Measurements from ENCODE around the gene ANAPC2. TPM values are rescaled to one million over a fixed set of nuclear protein-coding genes. Genes with fewer than 3 reads are reported as not detected.

ANAPC2 gene
- polyA plus RNA-seq, 4 donors: 37.1 to 50.4 (median 40.9) TPM

DNA sequence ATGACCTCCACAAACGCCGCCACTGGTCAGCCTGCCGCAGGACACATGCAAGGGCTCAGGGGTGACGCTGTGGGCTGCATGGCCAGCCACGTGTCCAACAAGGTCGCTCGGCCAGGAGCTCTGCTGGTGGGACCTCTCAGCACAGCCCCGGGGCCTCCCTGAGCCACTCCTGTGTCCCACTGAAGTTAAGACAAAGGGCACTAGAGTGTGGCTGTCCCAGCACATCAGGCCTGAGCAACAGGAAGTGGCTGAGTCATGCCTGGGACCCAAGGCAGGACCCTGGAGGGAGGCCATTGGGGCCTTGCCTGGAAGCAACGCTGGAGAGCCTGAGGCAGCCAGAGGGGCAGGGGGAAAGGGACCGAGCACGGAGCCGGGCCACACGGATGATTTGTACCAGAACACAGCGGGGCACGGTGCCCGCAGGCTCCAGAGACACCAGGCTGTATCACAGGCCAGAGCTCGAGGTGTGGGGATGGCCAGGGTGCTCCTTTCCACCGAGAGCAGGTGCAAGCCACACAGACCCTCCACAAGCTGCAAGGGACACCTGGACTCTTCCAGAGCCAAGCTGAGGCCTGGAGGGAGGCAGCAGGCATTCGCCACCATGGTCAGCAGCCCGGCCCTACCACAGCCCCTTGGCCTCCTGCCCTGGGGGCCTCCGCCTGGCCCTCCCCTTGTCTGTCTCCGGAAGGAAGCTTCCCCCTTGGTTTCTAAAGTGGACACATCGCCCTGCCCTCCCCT is 10.0 kb downstream of the ANAPC2 start:
- DNase-seq (ENCODE audit: low read depth in 4 of 4, low spot score in 3 of 4): no peak

DNA sequence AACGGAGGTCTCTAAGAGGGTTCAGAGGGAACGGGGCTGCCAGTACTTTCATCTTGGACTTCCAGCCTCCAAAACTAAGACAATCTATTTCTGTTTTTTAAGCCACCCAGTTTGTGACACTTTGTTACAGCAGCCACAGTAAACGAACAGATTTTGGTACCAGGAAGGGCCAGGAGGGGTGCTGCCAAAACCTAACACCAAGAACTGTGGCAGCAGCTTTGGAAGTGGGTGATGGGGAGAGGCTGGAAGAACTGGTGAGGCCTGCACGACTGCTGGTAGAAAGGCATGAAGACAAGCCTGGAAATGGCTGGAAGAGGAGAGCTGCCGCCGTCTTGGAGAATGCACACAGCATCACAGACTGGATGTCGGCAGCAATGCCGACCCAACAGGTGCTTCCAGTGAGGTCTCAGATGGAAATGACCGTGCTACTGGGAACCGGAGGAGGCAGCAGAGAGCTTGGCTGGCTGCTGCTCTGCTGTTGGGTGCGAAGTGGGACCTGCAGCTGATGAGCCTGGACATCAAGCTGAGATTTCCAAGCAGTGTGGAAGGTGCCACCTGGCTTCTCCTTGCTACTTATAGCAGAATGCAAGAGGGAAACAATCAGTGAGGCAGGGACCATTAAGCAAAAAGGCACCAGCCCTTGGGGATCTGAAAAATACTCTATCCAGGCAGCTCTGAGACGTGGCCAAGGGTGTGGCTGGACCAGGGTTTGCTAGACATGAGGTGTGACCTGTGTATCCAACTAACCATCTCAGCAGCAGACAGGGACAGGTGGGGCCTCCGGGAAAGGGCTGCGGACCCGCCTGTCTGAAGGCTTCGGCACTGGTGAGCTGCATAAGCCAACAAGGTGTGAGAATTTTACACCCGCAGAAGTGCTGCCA is 11.8 kb downstream of the ANAPC2 start:
- DNase-seq (ENCODE audit: low read depth in 4 of 4, low spot score in 3 of 4): no peak

DNA sequence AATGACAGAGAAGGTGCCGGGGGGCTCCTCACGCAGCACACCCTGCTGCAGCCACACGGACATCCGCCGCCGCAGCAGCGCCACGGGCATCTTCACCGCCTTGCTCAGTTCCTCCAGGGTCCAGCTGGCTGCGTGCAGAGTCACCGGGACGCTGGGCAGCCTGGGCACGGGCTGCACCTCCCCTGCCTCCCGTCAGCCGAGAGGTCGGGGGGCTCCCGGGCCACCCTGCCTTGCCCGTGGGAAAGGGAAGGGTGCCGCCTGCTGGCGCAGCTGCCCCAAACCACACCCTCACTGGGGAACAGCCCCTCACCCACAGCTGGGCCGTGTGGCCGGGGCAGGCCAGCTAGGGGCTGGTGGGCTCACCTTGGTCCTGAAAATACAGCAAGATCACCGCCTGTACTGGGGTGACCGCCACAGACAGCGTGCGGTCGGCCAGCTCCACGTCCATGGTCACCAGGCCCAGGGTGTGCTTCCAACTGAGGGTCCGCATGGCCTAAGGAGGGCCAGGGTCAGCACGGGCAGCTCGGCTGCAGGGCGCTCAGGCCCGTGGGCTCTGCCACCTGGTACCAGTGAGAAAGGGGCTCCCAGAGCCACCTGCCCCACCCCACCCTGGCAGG is 12.9 kb downstream of the ANAPC2 start:
- no peak for DNase-seq (ENCODE audit: low read depth in 4 of 4, low spot score in 3 of 4)

DNA sequence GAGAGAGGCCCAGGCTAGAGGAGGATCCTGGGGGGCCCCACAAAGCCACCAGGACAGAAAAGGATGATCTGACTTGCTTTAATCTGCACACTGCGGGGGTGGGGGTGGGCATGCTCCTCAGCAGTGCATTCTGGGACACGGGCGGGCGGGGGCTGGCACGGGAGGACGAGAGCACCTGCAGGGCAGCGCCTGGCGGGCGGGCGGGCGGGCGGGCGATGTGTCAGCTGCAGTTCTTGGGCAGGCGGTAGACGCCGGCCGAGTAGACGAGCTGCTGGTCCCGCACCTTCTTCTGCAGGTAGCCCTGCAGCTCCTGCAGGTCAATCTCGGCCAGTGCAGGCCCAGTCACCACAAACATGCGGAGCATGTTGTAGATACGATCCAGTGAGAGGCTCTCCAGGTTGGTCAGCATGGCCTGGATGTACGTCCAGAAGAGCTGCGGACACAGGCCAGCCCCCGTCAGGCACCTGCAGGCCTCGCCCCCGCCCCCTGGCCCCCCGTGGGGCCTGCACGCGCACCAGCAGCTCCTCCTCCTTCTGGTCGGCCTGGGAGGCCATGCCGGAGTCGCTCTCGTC is 13.6 kb downstream of the ANAPC2 start:
- DNase-seq (ENCODE audit: low read depth in 4 of 4, low spot score in 3 of 4): no peak

DNA sequence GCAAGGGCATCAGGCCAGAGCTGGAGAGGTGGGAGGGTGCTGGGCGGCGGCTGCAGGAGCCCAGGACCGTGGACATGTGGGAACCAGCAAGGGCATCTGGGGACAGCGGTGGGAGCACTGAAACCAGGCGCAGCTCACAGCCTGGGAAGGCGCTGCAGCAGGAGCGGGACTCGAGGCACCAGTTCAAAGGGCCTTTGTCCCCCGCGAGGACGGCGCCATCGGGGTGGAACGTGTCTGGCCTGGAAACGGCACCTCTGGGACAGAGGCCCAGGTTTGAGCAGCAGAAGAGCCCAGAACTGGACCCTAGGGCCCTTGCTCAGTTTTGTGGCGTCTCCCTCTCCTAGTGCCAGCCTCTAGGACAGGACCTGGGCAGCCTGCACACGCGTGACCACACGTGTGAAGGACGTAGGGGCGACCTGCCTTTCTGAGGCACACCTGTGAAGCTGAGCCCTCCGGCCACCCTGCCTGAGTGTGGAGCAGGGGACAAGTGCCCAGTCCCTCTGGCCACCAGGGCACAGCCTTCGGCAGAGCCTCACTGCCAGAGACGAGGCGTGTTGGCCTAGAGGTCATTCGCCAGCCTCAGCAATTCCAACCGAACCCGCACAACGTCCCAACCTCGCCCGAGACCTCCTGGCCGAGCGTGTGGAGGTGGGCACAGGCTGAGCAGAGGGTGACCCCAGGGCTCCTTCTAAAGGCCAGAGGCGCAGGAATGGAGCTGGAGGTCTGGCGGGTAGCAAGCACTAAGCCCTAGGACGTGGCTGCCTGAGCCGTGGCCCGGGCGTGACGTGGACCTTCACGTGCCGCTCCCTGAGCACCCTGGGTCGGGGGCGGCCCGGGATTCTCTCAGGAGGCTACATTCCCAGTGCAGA is 14.3 kb downstream of the ANAPC2 start:
- no peak for DNase-seq (ENCODE audit: low read depth in 4 of 4, low spot score in 3 of 4)

DNA sequence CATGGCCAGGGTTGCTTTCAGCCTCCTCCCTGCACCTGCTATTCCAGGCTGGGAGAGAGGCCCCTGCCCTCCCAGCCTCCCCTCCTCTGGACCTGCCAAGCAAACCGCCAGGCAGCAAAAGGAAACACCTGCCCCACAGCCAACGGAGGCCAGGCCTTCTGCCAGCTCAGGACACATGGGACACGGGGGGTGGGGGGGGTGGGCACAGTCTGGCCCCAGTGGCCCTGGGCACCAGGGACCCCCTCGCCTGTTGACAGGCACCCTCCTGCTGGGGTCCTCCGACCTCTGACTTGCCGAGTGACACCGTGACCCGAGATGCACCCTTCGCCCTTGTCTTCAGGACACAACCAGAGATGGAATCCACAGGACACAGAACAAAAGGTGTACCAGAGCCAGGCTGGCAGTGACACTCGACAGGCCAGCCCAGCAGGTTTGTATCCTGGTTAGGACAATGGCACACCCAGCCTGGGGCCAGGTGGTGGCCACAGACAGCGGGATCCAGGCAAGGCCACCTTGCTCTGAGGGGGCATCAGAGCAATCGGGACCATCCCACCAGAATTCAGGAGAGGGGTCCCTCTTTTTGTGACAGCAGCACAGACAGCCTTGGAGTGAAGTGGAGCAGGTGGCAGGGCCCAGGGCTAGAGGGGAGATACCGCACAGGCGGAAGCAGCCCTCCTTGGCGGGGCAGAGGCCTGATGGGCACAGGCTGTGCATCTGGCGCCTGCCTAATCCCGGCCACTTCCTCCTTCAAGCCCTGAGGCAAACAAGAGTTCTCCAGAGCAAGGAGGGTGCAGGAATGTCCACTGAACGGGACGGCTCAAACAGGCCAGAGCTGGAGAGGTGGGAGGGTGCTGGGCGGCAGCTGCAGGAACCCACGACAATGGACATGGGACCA is 15.2 kb downstream of the ANAPC2 start:
- DNase-seq (ENCODE audit: low read depth in 4 of 4, low spot score in 3 of 4): no peak

DNA sequence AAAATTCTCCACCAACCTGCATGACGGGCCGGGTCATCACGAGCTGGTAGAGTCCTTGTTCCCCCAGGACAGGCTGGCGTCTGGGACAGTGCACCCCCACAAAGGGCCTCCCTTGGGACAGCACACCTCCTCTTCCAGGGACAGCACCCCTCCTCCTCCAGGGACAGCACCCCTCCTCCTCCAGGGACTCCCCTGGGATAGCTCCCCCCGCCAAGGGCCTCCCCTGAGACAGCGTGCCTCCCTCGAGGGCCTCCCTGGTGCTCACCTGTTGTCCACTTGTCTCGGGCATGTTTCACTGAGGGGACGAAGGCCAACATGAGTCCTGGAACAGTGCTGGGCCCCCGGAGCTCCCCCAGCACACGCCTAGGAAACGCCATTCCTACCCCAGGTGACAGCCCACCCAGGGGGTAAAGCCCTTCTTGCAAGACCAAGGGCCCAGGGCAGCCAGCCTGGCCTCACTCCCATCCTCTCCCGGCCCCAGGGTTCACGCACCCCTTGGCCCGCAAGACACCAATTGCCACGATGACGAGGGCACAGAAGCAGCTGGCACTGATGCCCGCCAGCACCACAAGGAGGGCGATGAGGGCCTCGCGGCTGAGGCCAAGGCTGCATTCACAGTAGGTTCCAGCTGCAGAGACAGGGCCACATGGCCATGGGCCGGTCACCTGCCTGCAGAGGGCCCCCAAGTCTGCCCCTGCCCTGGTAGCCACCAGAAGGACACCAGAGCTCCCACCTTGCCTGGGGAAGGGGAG is 17.0 kb downstream of the ANAPC2 start:
- DNase-seq (ENCODE audit: low read depth in 4 of 4, low spot score in 3 of 4): no peak

DNA sequence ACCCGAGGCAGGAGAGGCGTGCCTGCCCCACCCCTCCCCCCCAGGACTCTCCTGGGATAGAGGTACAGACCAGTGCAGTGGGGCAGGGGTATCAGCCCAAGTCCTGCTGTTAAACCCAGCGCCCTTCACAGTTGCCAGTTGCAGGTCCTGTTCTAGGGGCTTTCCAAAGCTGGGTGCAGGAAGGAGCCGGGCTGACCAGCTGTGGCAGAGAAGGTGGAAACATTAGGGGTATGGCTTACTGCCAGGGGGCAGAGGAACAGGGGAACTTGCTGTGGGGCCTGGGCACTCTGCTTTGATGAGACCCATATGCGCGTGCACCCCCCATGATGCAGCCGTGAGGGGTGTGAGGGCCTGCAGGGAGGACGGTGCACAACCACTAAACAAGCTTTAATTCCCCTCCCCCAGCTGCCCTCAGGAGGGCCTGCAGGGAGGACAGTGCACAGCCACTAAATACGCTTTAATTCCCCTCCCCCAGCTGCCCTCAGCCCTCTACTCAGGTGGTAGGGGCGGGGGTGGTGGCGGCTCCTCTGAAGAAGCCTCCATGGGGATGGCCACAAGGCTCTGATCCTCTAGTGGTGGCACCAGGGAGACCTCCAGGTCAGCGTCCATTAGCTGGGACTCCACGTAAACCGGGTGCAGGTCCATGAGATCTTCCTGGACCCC is 17.7 kb downstream of the ANAPC2 start:
- no peak for DNase-seq (ENCODE audit: low read depth in 4 of 4, low spot score in 3 of 4)

DNA sequence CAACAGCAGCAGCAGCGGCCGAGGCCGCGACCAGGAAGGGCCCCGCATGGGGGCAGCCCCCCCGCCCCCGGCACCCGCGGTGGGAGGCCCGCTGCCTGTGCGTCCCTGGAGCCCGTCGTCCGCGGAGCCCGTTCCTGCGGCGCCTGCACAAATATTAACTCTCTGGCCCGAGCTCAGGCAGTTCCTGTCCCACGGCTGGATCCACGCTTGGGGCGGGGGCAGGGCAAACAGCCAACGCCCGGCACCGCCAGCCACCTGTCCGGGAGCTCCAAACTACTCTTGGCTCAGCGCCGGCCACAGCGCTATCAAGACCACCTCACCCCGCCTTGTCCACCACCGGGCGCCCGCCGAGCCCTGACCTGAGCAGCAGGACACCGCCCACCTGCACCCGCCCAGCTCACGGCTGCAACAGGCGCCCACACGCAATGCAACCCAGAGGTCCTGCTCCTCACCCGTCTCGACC is 18.4 kb downstream of the ANAPC2 start, which contains the start of gene LRRC26:
TSS of gene LRRC26 (minus strand) at position 156 of the 463 bp plus-strand sequence. CDS start at position 48, 108 bp downstream.
- no peak for DNase-seq (ENCODE audit: low read depth in 4 of 4, low spot score in 3 of 4)

DNA sequence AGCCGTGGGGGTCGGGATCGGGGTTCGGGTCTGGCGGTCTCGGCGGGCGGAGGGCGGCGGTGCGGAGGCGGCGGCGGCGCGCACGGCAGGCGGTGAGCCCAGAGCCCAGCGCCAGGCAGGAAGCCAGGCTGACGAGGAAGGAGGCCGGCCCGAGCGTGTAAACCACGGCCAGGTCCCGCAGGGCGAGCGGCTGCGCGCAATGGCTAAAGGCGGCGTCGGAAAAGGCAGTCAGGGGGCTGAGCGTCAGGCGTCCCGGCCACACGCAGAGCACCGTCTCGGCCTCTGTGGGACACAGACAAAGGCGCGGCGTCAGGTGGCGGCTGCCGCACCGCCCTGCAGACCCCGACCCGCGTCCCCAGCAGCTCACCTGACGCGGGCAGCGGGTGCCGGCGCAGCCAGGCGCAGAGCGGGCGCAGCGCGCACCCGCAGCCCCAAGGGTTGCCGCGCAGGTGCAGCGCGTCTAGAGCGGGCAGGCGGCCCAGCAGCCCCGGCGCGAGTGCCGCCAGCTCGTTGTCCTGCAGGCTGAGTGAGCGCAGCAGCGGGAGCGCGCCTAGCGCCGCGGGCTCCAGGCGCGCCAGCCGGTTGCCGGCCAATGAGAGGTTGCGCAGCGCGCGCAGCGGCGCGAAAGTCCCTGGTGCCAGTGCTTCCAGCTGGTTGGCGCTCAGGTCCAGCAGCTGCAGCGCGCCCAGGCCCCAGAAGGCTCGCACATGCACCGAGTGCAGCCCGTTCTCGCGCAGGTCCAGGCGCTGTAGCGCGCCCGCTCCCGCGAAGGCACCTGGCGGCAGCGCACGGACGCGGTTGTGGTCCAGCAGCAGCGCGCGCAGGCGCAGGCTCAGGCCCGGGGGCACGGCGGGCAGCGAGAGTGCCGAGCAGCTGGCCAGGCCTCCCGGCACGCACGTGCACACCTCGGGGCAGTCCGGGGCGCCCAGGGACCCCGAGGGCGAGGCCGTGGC is 19.2 kb downstream of the ANAPC2 start:
- DNase-seq (ENCODE audit: low read depth in 4 of 4, low spot score in 3 of 4): peak in 2 of 4 donors; percentile 16 to 49

DNA sequence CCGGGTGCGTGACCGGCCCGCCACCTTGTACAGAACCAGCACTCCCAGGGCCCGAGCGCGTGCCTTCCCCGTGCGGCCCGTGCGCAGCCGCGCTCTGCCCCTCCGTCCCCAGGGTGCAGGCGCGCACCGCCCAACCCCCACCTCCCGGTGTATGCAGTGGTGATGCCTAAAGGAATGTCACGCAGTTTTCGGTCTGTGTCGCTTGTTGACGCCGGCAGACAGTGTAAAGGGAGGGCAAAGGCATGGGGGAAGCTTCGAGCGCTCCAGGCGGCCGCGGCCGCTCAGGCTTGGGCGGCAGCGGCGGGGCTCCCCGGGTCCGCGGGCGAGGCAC is 19.8 kb downstream of the ANAPC2 start:
- DNase-seq (ENCODE audit: low read depth in 4 of 4, low spot score in 3 of 4): no peak

DNA sequence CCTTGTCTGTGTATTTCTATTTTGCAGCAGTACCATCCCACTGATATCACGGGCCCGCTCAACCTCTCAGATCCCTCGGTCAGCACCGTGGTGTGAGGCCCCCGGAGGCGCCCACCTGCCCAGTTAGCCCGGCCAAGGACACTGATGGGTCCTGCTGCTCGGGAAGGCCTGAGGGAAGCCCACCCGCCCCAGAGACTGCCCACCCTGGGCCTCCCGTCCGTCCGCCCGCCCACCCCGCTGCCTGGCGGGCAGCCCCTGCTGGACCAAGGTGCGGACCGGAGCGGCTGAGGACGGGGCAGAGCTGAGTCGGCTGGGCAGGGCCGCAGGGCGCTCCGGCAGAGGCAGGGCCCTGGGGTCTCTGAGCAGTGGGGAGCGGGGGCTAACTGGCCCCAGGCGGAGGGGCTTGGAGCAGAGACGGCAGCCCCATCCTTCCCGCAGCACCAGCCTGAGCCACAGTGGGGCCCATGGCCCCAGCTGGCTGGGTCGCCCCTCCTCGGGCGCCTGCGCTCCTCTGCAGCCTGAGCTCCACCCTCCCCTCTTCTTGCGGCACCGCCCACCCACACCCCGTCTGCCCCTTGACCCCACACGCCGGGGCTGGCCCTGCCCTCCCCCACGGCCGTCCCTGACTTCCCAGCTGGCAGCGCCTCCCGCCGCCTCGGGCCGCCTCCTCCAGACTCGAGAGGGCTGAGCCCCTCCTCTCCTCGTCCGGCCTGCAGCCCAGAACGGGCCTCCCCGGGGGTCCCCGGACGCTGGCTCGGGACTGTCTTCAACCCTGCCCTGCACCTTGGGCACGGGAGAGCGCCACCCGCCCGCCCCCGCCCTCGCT is 20.4 kb downstream of the ANAPC2 start:
- DNase-seq (ENCODE audit: low read depth in 4 of 4, low spot score in 3 of 4): no peak

DNA sequence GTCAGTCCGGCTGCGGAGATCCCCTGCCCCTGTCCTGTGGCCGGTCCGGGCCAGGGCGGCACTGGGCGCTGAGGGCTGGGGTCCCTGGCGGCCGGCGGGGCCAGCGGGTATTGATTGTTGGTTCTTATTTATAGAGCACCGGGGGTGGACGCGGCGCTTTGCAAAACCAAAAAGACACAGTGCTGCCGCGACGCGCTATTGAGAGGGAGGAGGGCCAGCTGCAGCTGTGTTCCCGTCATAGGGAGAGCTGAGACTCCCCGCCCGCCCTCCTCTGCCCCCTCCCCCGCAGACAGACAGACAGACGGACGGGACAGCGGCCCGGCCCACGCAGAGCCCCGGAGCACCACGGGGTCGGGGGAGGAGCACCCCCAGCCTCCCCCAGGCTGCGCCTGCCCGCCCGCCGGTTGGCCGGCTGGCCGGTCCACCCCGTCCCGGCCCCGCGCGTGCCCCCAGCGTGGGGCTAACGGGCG is 21.0 kb downstream of the ANAPC2 start:
- DNase-seq (ENCODE audit: low read depth in 4 of 4, low spot score in 3 of 4): no peak

DNA sequence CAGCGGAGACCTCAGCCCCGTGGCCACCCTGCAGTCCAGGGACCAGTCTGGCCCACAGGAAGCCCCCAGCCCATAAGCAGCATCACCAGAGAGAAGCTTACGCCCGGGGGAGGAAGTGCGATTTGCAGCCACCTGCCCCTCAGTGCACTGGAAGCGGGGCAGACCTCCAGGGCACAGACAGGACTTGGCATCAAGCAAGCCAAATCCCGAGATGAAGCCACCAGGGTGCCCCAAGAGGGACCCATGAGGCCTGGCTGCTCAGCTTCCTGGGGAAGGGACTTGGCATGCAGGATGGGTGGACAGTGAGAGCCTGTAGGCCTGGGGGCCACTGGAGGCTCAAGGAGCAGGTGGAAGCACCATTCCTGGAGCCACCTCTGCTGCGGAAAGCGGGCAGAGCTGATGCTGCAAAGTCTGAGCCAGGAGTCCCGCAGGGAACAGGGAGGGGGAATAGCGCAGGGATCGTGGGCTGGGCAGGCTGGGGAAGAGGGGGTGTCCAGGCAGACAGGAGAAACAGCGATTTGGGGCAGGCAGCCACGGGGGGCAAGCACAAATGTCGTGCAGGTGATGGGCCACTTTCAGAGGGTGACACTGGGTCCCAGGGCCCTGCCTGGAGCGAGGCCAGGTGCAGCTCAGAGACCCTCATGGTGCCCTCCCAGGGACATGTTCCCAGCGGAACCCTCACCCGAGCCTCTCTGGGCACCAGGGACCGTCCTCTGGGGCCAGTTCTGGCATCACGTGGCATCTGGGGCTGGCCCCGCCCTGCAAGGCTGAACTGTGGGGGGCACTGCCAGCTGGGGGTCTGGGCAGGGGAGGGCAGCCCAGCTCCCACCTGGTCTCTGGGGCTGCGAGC is 21.8 kb downstream of the ANAPC2 start:
- no peak for DNase-seq (ENCODE audit: low read depth in 4 of 4, low spot score in 3 of 4)
